Activated CD8-positive, alpha-beta memory T cell treated with anti-CD3 and anti-CD28 coated beads, Interleukin-2, amount 50 U/mL, for 24 hours (primary cell): ENCODE measurements around the gene PKNOX2.

ENCODE experiments used
- DNase-seq: peaks from one replicate; pipeline ENCODE4 v3.0.0-alpha.2; 2020; ENCODE audit errors: extremely low read depth

PKNOX2 gene

GRCh38 chr11:125284245-125284850 lies 119.8 kb downstream of the PKNOX2 start:
- DNase-seq = no peak

GRCh38 chr11:125285844-125286243 lies 121.3 kb downstream of the PKNOX2 start:
- no peak for DNase-seq

GRCh38 chr11:125286486-125286885 lies 121.9 kb downstream of the PKNOX2 start:
- no peak for DNase-seq

GRCh38 chr11:125287491-125288210 lies 123.1 kb downstream of the PKNOX2 start:
- no peak for DNase-seq

GRCh38 chr11:125289419-125290098 lies 125.0 kb downstream of the PKNOX2 start:
- DNase-seq = no peak

GRCh38 chr11:125290263-125290662 lies 125.7 kb downstream of the PKNOX2 start:
- no peak for DNase-seq

GRCh38 chr11:125292100-125292499 lies 127.5 kb downstream of the PKNOX2 start:
- no peak for DNase-seq

- no peak for DNase-seq
Observed at GRCh38 chr11:125293596-125293995, 129.0 kb downstream of the PKNOX2 start.

- no peak for DNase-seq
Observed at GRCh38 chr11:125295931-125296330, 131.4 kb downstream of the PKNOX2 start.

- no peak for DNase-seq
Observed at GRCh38 chr11:125297346-125297915, 132.9 kb downstream of the PKNOX2 start.

GRCh38 chr11:125299061-125299615 lies 134.6 kb downstream of the PKNOX2 start:
- no peak for DNase-seq

- no peak for DNase-seq
Observed at GRCh38 chr11:125299821-125300220, 135.3 kb downstream of the PKNOX2 start.

- no peak for DNase-seq
Observed at GRCh38 chr11:125300791-125301218, 136.3 kb downstream of the PKNOX2 start.

- no peak for DNase-seq
Observed at GRCh38 chr11:125301346-125301745, 136.8 kb downstream of the PKNOX2 start.

GRCh38 chr11:125303186-125303585 lies 138.6 kb downstream of the PKNOX2 start:
- DNase-seq = no peak

- no peak for DNase-seq
Observed at GRCh38 chr11:125303694-125304093, 139.1 kb downstream of the PKNOX2 start.

GRCh38 chr11:125304136-125304535 lies 139.6 kb downstream of the PKNOX2 start:
- no peak for DNase-seq

GRCh38 chr11:125304876-125305275 lies 140.3 kb downstream of the PKNOX2 start:
- DNase-seq = no peak

GRCh38 chr11:125305345-125305744 lies 140.8 kb downstream of the PKNOX2 start:
- no peak for DNase-seq

GRCh38 chr11:125306476-125306875 lies 141.9 kb downstream of the PKNOX2 start:
- DNase-seq = no peak

- no peak for DNase-seq
Observed at GRCh38 chr11:125308246-125308645, 143.7 kb downstream of the PKNOX2 start.

GRCh38 chr11:125312391-125312790 lies 147.8 kb downstream of the PKNOX2 start:
- DNase-seq = no peak
